ENCODE measurements around the gene FAT3.

DNA sequence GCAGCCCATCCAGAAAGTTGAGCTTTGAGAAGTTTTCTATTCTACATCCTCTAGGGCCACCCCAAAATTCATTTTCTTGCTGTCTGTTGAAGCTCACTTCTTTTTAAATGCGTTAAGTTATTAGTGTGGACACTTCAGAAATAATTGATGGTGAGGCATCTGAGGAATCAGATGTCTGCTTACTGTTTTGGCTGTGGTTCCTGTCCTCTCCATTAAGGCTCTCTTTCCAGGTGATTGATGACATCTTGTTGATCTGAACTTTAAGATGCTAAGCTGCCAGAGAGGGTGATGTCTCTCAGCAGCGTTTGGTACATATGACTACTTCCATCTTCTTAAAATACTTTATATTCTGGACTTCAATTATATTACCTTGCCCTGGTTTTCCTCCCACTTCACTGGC lies 45.2 kb downstream of the FAT3 start:
- no peak for TF ChIP-seq CTCF (IDR thresholded peaks at IDR 0.05; ENCODE audit: poor library complexity)
- no peak for TF ChIP-seq EZH2 (IDR thresholded peaks at IDR 0.05; ENCODE audit: borderline replicate concordance)
- no peak for TF ChIP-seq EZH2phosphoT487 (IDR thresholded peaks at IDR 0.05; ENCODE audit: low read depth, severe bottlenecking, unreplicated experiment)
